AG08396 (cell line): ENCODE data around the gene SFT2D2.

Experiments used
- DNase-seq: peaks from one replicate; pipeline ENCODE4 v3.0.0; 2012; ENCODE audit warnings: low spot score, mixed read lengths

The SFT2D2 gene

GRCh38 chr1:168265596-168265995 lies 39.8 kb downstream of the SFT2D2 start:
- no peak for DNase-seq

- DNase-seq, result no peak
Measured at GRCh38 chr1:168266644-168267186, 40.9 kb downstream of the SFT2D2 start.

GRCh38 chr1:168271636-168272035 lies 45.8 kb downstream of the SFT2D2 start:
- DNase-seq, result no peak

- DNase-seq, result no peak
Measured at GRCh38 chr1:168273575-168273974, 47.8 kb downstream of the SFT2D2 start.

GRCh38 chr1:168279253-168279652 lies 53.4 kb downstream of the SFT2D2 start:
- no peak for DNase-seq

GRCh38 chr1:168280296-168280927 lies 54.6 kb downstream of the SFT2D2 start, which contains the start of gene TBX19:
TBX19 (plus strand) TSS chr1:168280877; CDS start chr1:168281091, 214 bp downstream.
- no peak for DNase-seq

GRCh38 chr1:168281603-168282325 lies 56.0 kb downstream of the SFT2D2 start:
- DNase-seq, result no peak

- DNase-seq, result no peak
Measured at GRCh38 chr1:168285521-168285790, 59.7 kb downstream of the SFT2D2 start.

- DNase-seq, result no peak
Measured at GRCh38 chr1:168285971-168286927, 60.4 kb downstream of the SFT2D2 start.

- DNase-seq, result no peak
Measured at GRCh38 chr1:168287237-168287664, 61.4 kb downstream of the SFT2D2 start.

- no peak for DNase-seq
Measured at GRCh38 chr1:168288311-168289052, 62.7 kb downstream of the SFT2D2 start.

GRCh38 chr1:168291222-168291837 lies 65.5 kb downstream of the SFT2D2 start:
- no peak for DNase-seq

GRCh38 chr1:168293356-168293755 lies 67.6 kb downstream of the SFT2D2 start:
- no peak for DNase-seq

GRCh38 chr1:168295411-168296114 lies 69.8 kb downstream of the SFT2D2 start:
- DNase-seq, result no peak

GRCh38 chr1:168297019-168297730 lies 71.4 kb downstream of the SFT2D2 start:
- no peak for DNase-seq

GRCh38 chr1:168298446-168298845 lies 72.6 kb downstream of the SFT2D2 start:
- no peak for DNase-seq

- DNase-seq, result no peak
Measured at GRCh38 chr1:168300626-168301025, 74.8 kb downstream of the SFT2D2 start.

- DNase-seq, result peak; percentile 37
Measured at GRCh38 chr1:168301664-168302320, 76.0 kb downstream of the SFT2D2 start.
